MV-4-11 (cell line): ENCODE results near the gene HAGH.

Experiments used
- DNase-seq: peaks from one replicate; lab custom pipeline; 2025; lab: John Stamatoyannopoulos, UW

The HAGH gene

GRCh38 chr16:1831186-1832075, 4.8 kb upstream of the HAGH start:
- no peak for DNase-seq

DNA sequence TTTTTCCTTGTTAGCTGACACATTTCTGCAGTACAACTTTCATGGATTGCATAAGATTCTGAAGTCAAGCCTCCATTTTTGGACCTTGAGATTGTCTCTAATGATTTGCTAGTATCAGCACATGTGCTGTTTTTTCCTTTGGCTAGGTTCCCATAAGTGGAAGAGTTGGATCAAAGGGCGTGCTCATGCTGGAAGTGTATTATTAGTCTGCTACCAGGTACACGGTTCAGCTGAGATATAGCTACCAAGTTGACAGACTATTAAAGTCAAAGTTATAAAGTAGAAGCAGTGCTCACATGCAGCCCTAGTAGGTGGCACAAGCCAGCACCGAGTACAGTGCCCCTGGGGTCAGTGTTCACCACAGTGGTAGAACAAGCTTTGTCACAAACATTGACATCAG, 3.6 kb upstream of the HAGH start:
- no peak for DNase-seq

DNA sequence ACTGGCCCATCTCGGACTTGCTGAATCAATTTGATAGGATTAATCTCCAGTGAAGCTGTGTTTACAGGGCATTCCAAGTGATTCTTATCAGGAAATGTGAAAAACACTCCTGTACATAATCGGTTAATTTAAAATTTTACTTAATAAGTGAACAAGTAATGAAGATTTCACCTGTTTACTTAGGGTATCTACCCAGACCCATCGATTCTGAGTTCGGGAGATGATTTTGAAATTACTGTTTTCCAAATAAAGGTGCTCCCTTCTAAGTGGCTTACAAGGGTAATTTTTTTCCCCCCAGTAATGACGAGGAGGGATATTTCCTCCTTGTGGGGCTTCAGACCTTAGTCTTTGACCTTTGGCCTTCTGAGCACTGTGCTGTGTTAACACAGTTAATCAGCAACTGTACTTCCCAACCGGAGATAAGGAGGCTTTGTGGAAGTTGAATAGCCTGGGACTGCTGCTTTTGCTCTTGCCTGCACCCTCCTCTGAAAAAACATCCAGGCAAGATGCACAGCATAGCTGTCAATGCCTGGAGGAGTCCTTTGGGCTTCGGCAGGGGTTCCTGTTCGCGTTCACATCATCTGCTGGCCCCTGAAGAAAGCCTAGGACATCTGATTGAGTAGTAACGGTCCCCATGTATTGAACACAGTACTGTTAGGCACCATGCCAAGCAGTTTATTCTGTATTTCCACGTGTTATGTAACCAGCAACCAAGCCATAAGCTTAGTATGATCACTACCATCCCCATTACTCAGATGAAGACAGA, 2.2 kb upstream of the HAGH start:
- DNase-seq, result no peak

DNA sequence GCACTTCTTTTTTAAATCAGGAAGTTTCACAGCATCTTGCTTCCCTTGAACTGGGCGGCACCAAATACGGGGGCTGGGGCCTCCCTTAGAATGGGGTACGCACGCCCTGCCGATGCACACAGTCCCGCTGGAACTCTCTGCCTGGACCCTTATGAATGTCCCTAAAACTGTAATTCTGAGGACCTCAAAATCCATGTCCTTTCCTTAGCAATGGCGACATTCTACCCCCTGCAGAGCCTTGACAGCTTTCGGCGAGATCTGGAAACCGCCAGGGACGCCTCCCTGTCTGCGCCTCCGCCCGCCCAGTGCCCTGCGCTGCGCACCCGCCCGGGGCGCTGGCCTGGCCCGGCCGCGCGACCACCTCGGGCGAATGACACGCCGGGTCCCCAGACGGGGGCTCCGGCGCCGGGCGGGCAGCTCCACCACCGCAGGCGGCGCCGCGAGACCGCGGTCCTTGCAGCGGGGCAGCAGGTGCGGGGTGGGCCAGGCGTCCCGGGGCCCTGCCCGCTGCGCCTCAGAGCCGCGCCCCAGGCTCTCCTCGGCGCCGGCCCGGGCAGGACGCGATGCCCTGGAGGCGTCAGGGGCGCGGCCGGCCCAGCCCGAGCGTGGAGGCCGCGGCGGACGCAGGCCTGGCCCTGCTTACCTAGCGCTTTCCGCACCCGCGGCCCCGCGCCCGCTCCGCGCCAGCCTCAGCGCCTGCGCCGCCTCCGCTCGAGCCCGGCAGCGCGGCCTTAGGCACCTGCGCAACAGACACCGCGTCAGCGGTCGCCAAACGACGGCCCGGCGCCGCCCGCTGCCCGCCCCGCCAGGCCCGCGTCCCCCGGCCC, 548 bp downstream of the HAGH start:
- DNase-seq, result peak; percentile 45

DNA sequence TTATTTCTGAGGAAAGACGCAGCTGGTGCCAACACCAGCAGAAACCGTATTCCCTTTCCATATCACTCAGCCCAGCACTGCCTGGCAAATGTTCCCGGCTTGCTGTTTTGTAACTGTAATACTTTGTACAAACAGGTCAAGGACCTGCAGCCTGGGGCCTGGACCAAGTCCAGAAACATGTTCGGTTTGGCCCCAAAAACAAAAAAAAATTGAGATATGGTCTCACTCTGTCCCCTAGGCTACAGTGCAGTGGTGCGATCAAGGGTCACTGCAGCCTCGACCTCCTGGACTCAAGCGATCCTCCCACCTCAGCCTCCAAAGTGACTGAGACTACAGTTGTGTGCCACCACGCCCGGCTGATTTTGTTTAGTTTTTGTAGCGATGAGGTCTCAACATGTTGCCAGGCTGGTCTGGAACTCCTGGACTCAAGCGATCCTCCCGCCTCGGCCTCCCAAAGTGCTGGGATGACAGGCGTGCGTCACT, 1.2 kb downstream of the HAGH start:
- DNase-seq, result no peak

DNA sequence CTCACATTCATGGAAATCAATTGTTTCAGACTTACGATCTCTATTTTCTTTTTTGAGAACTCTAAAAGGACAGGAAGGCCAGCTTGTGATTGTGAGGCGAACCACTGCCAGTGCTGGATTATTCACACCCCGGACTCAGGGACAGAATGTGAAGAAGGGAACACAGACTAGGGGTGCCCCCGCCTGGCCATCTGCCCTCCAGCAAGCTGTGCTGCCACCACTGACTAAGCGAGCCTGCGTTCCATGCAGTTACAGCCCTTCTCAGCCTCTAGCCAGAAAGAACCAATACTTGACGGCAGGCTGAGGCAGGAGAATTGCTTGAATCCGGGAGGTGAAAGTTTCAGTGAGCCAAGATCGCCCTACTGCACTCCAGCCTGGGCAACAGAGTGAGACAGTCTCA, 2.8 kb downstream of the HAGH start:
- DNase-seq, result peak; percentile 54

DNA sequence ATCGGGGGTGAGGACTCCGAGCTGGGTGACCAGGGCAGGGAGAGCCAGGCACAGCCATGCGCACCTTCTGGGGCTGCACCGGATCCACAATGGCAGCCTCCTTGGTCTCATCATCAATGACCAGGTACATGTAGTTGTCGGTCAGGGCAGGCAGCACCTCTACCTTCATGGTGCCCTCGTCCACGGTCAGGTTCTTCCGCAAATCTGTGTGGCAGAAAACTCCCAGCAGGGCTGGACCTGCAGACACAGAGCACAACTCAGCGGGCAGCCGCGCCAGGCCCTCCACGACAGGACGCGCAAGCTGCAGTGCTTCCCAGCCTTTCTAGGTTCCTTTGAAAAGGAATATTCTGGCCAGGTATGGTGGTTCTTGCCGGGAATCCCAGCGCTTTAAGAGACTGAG, 3.8 kb downstream of the HAGH start:
- no peak for DNase-seq

DNA sequence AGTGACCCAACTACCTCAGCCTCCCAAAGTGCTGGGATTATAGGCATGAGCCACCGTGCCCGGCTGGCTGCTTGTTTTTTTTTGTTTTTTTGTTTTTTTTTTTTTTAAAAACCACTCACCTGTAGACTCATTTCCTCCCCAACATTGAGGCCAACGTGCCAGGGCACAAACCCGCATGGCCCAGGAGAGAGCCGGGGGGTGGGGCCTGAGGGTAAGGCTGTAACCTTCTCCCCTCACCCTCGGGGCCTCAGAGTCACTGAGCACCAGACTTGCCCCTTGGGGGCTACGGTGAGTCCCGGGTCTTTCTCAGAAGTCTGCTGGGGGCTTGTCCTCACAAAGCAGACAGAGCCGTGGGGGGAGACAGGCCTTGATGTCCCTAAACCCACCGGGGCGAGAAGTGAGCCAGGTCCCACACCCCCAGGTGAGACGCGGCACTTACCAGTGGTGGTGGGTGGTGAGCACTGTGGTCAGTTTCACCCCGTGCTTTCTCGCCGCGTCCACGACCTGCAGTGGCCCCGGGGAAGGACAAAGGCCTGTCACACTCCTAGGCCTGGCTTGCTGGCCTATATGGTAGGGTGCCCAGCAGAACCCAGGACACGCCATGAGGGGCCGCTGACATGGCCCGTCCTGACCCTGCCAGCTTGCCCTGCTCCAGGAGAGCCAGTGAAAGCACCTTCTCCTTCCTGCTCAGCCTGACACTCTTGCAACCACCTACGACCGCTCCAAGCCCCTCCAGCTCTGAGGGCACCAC, 4.6 kb downstream of the HAGH start:
- no peak for DNase-seq

DNA sequence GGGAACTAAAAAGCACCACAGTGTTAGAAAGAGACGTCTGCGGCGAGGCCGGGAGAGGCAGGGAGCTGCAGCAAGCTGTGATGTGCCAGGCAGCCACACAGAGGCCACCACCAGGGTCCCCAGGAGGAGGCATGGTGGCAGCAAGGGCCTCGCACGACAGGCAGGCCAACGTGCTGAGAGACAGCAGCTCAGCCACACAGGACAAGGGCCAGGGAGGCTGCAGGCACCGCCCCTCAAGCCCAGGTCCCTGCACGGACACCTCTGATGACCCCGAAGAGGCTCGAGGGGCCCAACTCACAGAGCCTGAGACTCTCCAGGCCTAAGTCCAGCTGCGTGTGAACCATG, 5.7 kb downstream of the HAGH start:
- DNase-seq, result no peak

- no peak for DNase-seq
Measured at GRCh38 chr16:1820096-1820945, 6.3 kb downstream of the HAGH start.

DNA sequence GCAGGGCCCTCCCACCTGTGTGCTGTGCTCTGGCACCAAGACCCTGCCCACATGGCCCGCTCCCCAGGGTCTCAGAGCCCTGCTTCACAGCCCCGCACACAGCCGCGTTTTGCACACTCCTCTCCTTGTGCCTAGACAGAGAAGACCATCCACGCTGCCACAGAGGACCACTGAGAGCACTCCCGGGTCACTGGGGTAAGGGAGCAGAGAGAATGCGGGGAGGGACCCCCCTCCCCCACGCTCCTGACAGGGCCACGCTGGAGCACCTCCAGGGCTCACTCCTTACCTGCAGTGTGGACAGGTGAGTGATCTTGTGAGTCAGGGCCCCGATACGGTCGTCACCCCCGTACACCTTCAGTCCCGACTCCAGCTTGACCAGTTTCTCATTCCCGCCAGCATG, 7.0 kb downstream of the HAGH start:
- no peak for DNase-seq

GRCh38 chr16:1818873-1819525, 7.6 kb downstream of the HAGH start:
- DNase-seq, result no peak

DNA sequence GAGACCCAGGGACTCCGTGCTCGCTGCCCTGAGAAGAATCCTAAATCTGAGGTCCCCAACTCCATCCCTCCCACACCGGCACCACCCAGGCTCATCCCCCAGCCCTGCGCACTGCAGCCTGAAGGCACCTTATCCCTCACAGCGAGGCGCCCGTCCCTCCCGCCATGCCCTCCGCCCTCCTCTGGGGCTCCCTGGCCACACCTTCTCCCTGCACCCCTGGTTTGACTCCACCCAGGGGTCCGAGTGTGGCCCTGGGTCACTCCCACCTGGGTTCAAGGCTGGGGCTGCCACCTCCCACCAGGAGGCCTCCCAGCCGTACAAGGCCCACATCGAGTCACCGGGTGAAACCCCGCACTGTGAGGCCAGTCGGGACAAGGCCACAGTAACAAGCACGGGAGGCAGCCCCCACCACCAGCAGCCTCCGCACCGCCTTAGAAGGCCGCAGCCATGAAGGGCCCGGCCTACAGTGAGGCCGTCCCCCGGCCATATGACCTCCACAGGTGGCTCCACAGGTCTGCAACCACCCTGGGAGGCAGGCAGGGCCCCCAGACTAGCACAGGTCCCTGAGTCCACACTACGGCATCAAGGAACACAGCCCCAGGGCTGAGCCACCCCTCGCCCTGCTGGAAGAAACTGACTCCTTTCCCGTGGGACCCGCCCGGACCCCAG, 8.3 kb downstream of the HAGH start:
- no peak for DNase-seq

DNA sequence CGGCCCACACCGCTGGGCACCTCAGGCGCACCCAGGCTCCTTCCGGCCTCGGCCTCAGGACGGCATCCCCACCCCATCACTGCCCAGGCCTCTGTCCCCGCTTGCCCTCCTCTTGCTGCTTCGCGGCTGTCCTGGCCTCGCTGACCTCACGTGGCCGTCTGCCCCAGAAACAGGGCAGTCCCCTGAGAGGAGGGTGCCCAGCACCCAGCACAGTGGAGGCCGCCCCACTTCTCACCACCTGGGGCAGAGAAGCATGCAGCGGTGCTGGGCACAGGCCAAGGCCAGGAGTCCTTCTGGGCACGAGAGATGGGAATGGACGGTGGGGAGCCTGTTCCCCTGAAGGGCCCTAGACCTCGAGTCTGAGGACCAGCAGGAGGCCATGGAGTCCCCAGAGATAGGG, 8.9 kb downstream of the HAGH start:
- DNase-seq, result no peak

GRCh38 chr16:1817276-1817589, 9.4 kb downstream of the HAGH start:
- no peak for DNase-seq

DNA sequence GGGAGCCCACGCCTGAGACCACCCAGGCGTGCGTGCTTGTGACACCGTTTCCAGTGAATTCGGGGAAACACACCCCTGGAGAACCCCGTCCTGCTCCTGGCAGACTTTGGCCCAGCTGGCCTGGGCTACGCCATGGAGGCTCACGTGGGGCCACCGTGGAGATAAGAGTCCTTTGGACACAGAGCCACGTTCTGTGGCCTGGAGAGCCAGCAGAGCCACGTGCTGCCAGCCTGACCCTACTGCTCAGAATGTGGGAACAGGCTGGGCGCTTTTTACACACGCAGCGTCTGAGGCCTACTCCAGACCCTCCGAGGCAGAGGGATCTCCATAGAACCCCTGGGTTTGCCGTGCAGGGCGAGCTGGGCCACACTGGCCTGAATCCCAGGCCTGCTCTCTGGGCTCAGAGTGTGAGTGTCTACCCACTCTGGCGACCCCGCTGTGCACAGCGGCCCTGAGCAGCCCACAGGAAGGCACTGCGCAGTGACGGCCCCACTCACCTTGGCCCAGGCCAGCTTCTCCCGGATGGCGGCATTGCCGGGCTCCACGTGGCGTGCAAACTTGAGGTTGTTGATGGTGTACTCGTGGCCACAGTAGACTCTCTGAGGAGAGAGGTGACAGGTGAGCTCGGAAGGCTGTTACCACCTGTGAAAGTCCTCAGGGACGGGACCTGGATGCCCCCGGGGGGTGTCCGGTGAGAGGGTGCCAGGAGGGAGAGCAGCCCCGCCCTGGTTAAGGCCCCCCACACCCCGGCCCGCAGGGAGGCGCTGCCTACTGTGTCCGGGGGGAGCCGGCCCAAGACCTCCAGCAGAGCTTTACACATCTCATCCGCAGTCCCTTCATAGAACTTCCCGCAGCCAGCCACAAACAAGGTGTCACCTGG, 10.0 kb downstream of the HAGH start:
- DNase-seq, result no peak

GRCh38 chr16:1815461-1815860, 11.2 kb downstream of the HAGH start:
- no peak for DNase-seq

DNA sequence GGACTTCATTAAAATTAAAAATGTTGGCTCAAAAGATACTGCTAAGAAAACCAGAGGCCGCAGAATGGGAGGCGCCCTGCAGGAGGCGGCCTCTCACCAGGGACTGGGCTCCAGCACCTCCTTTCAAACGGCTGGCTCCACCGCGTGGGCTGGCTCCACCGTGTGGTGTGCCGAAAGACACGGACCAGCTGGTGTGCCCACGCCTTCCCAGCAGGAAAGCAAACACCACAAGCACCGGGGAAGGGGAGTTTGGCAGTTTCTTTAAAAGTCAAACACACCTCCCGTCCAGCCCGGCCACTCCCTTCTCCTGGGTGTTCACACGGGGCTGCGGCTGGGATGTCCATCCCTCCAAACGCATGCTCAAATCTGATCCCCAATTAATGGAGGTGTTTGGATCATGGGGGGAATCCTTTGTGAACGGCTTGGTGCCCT, 13.9 kb downstream of the HAGH start:
- DNase-seq, result no peak

GRCh38 chr16:1810536-1810935, 16.1 kb downstream of the HAGH start:
- DNase-seq, result no peak
